ENCODE measurements around the gene KIAA0930.
"Not testable (repeated sequence)": the region's sequence is repeated elsewhere in the genome, so short reads cannot be mapped to it uniquely, and the experiment has no call there.

Gene KIAA0930

DNA sequence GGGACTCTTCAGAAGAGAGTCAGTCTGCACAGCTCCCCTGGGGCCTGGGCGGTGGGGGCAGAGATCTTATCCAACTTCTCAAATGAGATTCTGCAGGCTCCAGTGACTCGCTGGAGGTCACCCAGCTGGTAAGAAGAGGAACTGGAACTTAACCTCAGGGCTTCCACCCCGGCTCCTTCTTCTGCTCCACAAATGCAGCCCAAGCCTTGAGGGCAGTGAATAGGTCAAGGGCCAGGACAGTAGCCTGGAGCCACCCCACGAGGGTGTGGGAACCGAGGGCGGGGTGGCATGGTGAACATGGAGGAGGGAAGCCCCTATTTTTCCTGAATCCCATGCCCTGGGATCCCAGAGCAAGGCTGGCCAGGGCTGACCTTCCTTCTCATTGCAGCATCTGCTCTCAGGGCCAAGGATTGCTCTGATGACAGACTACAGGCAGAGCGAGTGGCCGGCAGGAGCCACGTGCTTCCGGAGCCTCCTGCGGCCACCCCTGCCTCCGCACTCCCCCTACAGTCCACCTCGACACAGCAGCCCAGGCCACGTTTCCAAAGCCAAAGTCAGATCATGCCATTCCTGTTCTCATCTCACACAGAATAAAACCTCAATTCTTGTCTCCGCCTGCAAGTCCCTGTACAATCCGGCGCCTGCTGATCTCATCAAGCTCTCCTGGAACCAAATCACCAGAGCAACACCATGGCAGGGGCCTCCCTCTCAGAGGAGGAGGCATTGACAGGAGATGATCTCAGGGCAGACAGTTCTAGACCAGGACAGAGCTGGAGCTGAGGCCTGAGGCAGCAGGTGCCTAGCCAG, 23.0 kb upstream of the KIAA0930 start:
- DNase-seq = peak in 45 of 56 donors; percentile 13 to 77 (median 48)

- DNase-seq = no peak
These were observed 22.3 kb upstream of the KIAA0930 start for GRCh38 chr22:45262931-45263462.

GRCh38 chr22:45262195-45262930, 21.7 kb upstream of the KIAA0930 start:
- DNase-seq = no peak

GRCh38 chr22:45261407-45262088, 20.9 kb upstream of the KIAA0930 start:
- no peak for DNase-seq

DNA sequence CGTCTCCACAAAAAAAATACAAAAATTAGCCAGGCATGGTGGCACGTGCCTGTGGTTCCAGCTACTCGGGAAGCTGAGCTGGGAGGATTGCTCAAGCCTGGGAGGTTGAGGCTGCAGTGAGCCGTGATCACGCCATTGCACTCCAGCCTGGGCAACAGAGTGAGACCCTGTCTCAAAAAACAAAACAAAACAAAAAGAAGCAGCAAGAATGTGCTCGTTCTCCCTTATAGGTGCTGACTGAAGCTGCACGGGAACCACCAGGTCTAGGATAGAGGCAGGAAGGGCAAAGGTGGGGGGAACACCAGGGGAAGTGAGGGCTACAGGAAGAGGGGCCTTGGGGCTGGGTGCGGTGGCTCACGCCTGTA, 19.7 kb upstream of the KIAA0930 start:
- DNase-seq = not testable (repeated sequence)

DNA sequence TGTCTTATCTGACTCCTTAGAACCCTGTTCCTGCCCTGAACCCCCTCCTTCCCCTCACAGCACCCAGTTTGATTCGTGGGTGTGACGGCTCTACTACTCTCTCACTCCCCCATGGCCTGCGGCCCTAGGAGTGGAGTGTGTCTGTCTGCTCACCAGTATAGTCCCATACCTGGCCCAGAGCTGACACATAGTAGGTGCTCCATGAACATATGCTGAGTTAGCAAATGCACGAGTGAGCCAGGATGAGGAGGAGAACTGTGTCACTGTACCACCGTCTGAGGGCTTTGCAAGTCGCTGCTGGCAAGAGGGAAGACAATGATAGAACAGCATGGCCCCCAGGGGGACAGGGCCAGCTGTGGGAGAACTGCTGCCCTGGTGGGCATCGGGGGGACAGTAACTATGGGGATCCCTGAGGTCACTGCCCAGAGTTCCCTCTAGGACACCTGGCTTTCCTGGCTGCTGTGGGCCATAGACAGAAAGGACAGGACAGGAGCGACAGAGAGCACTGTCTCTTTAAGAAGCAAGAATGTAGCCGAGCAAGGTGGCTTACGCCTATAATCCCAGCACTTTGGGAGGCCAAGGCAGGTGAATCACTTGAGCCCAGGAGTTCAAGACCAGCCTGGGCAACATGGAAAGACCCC, 19.2 kb upstream of the KIAA0930 start:
- no peak for DNase-seq

DNA sequence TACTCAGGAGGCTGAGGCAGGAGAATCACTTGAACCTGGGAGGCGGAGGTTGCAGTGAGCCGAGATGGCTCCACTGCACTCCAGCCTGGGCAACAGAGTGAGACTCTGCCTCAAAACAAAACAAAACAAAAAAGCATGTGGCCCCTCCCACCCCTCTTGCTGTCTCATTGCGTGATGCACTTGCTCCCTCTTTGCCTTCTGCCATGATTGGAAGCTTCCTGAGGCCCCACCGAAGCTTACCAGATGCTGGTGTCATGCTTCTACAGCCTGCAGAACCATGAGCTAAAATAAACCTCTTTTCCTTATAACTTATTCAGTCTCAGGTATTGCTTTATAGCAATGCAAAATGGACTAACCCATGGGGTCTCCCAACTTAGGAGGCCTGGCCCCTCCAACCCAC, 17.2 kb upstream of the KIAA0930 start:
- not testable (repeated sequence) for DNase-seq

- no peak for DNase-seq
These were observed 14.1 kb upstream of the KIAA0930 start for GRCh38 chr22:45254789-45255278.

GRCh38 chr22:45254388-45254787, 13.7 kb upstream of the KIAA0930 start:
- DNase-seq = no peak

DNA sequence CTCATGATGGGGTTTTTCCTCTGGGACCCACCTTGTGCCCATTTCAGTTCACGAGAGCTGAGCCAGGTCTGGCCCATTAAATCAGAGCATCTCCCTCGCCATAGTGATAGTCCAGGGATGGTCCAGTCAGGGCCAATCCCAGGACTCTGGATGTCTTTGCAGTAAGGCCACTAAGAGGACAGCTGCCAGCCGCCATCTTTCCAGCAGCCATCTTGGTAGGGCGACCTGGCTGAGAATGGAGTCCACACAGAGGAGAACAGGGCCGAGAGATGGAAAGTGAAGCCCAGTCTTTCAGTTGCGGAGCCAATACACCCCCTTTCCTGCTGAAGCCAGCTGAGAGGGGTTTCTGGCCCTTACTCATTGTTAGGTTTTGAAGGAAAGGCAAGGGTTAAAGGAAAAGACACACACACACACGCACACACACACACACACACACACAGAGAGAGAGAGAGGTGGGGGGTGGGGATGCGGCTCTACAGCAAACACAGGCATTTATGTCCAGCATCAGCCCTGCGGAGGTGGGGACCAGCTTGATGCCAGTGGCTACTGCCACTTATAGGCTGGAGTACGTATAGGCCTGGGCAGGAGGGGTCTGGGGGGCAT, 12.4 kb upstream of the KIAA0930 start:
- DNase-seq = no peak

DNA sequence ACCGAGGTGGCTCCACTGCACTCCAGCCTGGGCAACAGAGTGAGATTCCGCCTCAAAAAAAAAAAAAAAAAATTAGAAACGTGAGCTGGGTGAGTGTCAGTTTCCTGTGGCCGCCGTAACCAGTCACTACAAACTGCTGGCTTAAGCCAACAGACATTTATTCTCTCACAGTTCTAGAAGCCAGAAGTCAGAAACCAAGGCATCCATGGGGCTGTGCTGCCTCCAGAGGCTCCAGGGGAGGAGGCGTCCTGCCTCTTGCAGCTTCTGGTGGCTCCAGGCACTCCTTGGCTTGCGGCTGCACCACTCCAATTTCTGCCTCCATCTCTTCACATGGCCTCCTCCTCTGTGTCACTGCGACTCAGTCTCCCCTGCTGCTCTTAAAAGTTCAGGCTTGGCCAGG, 11.1 kb upstream of the KIAA0930 start:
- DNase-seq = no peak

DNA sequence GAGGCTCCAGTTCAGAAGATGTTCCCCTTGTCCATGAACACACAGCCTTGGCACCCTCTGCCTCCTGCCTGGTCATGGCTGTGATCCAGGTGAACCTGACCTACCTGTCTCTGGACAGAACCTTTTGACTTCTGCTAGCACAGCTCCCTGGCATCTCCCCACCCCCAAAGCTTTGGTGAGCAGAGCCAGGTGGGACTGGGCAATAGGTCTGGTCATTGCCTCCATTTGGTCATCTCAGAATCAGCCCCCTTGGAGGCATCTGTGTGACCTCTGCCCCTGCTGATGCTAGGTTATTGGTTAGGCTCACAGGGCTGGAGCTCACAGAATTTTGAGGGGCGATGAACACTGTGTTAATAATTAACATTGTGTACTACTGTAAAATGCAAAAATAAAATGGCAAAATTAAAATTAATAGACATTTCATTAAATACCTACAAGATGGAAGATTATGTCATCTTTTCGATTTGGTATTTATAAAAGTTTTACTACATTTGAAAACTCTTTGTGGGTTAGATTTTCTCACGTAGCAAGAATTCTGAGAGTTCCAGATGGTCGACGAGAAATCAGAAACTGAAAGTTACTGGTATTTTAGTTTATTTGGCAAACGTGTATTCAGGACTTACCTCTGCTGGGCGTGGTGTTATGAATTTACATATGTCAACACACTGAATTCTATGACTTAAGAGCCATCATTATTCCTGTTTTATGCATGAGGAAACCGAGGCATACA, 8.3 kb upstream of the KIAA0930 start:
- no peak for DNase-seq

DNA sequence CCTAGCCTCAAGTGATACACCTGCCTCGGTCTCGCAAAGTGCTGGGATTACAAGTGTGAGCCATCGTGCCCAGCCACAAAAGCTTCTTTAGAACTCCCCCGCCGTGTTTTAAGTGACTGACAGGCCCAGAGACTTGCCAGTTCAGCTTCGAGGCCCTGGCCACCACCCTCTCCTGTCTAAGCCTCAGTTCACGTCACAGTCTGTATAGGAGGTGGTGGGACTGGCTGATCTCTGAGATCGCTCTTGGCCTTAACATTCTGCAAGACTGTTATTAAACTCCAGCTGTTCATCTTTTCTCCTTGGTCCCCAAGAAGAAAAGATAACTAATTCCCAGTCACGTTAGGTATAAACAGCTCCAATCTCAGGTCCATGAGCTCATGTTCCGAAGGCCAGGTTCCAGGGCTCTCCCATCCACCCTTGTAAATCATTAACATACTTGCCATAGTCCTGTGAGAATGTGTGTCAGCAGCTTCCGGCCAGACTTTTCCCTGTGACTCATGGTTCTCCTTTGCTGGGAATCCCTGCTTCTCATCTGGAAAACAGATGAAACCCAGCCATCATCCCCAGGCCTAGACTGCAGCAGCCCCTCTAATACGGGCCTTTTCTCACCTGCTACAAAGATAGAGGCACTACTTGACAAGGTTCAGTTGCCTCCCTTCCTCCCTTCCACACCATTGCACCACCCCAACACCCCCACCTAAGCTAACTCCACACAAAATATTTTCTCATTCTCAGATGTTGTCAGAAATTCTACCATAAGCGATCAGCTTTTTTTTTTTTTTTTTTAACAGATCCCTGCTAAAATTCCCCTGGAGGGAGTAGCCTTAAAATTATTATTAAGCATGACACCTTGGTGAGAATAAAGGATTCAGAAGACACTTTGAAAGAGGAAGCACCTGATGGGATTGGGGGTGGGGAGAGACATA, 5.6 kb upstream of the KIAA0930 start:
- DNase-seq = no peak

DNA sequence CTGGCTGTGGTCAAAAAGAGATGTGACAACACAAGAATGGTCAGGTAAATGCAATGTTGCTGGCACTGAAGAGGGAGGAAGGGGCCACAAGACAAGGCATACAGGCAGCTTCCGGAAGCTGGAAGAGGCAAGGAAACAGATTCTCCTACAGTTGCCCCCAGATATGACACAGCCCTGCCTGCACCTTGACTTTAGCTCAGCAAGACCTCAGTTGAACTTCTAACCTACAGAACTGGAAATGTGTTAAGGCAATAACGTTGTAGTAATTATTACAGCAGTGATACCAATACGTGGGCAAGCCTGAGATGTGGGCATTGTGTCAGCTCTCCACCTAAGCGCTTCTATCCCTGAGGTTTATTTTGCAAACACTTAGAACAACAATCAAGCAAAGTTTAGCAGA, 4.2 kb upstream of the KIAA0930 start:
- no peak for DNase-seq

DNA sequence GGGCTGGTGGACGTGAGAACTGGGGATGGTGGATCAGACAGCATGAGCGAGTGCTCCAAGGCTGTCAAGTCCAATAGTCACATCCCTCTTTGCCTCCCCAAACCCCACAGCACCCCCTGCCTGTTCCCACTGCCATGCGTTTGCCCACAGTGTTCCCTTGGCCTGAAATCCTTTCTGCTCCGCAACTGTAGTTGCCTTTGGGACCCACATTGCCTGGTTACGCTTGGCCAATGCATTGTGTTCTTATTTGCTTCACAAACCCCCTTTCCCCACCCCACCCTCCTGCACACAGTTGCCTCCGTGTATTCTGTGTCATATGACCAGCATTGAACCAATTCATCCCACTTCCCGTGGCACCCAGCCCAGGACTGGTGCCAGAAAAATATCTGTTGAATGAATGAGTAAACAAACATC, 2.1 kb upstream of the KIAA0930 start:
- DNase-seq = peak in 46 of 56 donors; percentile 10 to 75 (median 50)

DNA sequence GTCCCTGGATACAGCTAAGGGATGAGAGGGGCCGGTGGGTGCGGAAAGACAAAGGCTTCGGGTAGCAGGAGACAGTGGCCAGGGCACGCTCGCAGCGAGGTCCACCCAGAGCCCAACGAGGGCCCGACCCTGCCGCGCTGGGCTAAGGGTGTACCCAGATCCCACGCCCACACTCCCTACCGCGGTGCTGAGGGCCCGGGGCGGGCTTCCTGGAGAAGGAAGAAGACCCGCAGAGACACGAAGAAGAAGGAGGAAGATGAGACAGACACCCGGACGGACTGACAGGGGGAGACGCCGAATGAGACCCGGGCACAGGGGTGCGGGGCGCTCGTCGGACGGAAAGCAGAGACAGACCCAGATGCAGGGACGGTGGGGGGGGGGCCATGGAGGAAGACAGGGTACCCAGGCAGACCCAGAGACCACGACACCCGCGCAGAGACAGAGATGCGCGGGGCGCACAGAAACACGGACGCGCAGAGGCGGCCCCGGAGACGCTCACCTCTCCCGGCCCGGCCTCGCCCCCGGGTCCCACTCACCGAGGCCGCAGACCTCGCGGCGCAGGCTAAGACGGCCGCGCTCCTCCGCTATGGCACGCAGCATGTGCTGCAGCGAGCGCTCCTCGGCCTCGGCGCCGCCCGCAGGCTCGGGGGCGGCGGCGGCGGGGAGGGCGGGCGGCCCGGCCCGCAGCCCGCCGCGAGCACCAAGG, 437 bp downstream of the KIAA0930 start:
- DNase-seq = peak in 7 of 56 donors; percentile 21 to 44 (median 26)

- DNase-seq = peak in 2 of 56 donors; percentile 11 to 27
These were observed 1.0 kb downstream of the KIAA0930 start for GRCh38 chr22:45239681-45240051.

- no peak for DNase-seq
These were observed 1.6 kb downstream of the KIAA0930 start for GRCh38 chr22:45238957-45239680.
